NCI-H2171 (cell line): ENCODE measurements around the gene GABRA5.
"Not testable (repeated sequence)": the region's sequence is repeated elsewhere in the genome, so short reads cannot be mapped to it uniquely, and the experiment has no call there.

Experiments used
- DNase-seq: peaks from one replicate; lab custom pipeline; 2025; lab: John Stamatoyannopoulos, UW

The GABRA5 gene

GRCh38 chr15:26877831-26878230 lies 11.0 kb downstream of the GABRA5 start:
- no peak for DNase-seq

GRCh38 chr15:26879706-26880105 lies 12.8 kb downstream of the GABRA5 start:
- DNase-seq, result no peak

GRCh38 chr15:26882112-26882511 lies 15.2 kb downstream of the GABRA5 start:
- no peak for DNase-seq

GRCh38 chr15:26882616-26883365 lies 15.9 kb downstream of the GABRA5 start:
- no peak for DNase-seq

GRCh38 chr15:26883466-26883865 lies 16.6 kb downstream of the GABRA5 start:
- no peak for DNase-seq

- DNase-seq, result no peak
These were observed 19.7 kb downstream of the GABRA5 start for GRCh38 chr15:26886566-26886965.

GRCh38 chr15:26887926-26888666 lies 21.2 kb downstream of the GABRA5 start:
- DNase-seq, result no peak

- DNase-seq, result no peak
These were observed 21.9 kb downstream of the GABRA5 start for GRCh38 chr15:26888761-26889160.

- no peak for DNase-seq
These were observed 22.5 kb downstream of the GABRA5 start for GRCh38 chr15:26889298-26889898.

- DNase-seq, result no peak
These were observed 23.6 kb downstream of the GABRA5 start for GRCh38 chr15:26890451-26890850.

GRCh38 chr15:26890988-26891387 lies 24.1 kb downstream of the GABRA5 start:
- DNase-seq, result no peak

GRCh38 chr15:26891448-26892181 lies 24.8 kb downstream of the GABRA5 start:
- DNase-seq, result peak; percentile 77

GRCh38 chr15:26892182-26892518 lies 25.3 kb downstream of the GABRA5 start:
- DNase-seq, result no peak

- DNase-seq, result no peak
These were observed 25.8 kb downstream of the GABRA5 start for GRCh38 chr15:26892678-26893077.

- DNase-seq, result no peak
These were observed 26.6 kb downstream of the GABRA5 start for GRCh38 chr15:26893351-26894065.

- no peak for DNase-seq
These were observed 27.3 kb downstream of the GABRA5 start for GRCh38 chr15:26894181-26894580.

GRCh38 chr15:26895346-26895745 lies 28.5 kb downstream of the GABRA5 start:
- DNase-seq, result not testable (repeated sequence)

GRCh38 chr15:26899658-26900057 lies 32.8 kb downstream of the GABRA5 start:
- DNase-seq, result no peak

GRCh38 chr15:26901041-26901440 lies 34.2 kb downstream of the GABRA5 start:
- DNase-seq, result no peak

GRCh38 chr15:26910715-26911114 lies 43.9 kb downstream of the GABRA5 start:
- DNase-seq, result no peak

GRCh38 chr15:26921433-26921832 lies 54.6 kb downstream of the GABRA5 start:
- DNase-seq, result no peak

GRCh38 chr15:26926081-26926480 lies 59.2 kb downstream of the GABRA5 start:
- no peak for DNase-seq
